Measurements from ENCODE around the gene DNAH10.

Gene DNAH10

GRCh38 chr12:123950476-123951349 lies 188.6 kb downstream of the DNAH10 start:
- no peak for DNase-seq

GRCh38 chr12:123951467-123951866 lies 189.4 kb downstream of the DNAH10 start:
- no peak for DNase-seq

DNA sequence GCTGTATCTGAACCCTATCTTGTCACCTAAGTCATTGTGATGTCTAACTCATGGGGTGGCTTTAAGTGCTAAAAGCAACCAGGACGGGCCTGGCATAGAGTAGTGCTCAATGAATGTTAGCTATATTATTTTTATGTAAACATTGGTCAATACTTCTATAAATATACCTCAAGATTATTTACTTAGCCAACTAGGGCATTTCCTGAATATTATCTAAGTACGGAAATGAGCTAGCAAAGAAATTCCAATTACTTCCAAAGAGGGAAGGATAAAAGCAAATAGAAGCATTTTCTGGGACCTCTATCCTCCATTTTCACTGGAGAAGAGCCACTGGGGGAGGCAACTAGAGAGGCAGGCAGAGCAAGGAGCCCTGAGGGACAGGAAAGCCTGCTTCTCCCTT lies 189.9 kb downstream of the DNAH10 start:
- DNase-seq = no peak

DNA sequence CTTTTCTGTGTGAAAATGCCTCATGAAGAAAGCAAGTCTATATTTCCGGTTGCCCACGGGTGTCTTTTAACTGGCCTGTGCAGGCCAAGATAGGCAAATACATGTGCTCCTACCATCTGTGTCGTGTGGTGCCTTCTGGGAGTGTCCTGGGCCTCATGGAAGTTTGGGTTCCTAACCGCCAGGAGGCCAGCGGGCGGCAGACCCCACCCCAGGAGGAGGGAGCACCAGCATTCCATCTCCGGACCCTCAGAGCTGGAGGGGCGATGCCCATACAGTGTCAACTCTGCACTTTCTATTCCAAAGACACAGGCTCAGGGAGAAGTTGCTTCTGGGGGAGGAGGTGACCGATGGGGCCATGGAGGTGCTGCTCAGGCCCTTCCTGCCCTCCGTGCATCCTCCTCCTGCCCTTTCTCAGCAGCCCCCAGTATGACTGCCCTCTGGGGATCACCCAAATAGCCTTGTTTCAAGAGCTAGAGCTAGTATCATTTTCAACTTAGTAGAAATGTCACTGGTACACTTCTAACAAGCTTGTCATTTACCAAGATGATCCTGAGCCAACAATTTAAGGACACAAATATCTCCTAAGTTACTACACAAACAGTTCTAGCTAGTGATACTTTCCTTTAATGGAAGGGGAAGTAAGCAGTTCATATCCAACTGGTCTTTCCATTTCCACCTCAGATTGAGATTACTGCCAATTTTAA lies 192.7 kb downstream of the DNAH10 start:
- no peak for DNase-seq

GRCh38 chr12:123956249-123956648 lies 194.1 kb downstream of the DNAH10 start:
- DNase-seq = no peak

DNA sequence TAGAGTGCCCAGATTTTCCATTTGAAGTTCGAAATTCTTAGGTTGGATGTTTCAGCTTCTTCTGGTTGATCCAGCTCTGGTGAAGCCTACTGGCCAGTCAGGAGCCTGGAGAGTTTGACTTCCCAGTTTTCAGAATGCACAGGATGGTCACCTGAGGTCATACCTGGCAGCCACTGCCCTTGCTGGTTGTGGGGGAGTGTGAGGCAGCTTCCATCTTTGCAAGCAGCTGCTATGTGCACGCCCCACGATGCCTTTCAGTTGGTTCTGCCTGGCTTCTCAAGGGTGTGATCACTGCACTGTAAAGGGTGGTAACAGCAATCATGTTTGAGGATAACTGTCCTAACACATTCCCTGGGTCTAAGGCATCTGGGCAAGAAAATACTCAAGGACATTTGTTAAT lies 195.1 kb downstream of the DNAH10 start:
- DNase-seq = no peak

DNA sequence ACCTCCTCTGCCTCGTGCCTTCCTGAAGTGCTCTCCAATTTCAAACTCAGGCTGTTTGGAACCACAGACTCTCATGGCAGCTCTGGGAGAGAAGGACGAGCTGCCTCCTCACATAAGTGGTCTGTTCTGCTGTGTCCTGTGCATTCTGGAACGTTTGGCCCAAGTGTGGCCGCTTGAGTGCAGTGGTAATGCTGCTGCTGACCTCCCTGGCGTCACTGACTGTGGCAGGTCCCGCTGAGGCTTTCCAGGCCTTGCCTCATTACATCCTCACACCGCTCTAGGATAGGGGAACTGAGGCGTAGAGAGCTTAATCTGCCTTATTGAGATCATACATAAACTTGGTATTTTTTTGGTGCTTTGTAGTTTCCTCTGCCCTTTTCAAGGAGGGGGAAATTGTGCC lies 196.4 kb downstream of the DNAH10 start:
- DNase-seq = no peak

DNA sequence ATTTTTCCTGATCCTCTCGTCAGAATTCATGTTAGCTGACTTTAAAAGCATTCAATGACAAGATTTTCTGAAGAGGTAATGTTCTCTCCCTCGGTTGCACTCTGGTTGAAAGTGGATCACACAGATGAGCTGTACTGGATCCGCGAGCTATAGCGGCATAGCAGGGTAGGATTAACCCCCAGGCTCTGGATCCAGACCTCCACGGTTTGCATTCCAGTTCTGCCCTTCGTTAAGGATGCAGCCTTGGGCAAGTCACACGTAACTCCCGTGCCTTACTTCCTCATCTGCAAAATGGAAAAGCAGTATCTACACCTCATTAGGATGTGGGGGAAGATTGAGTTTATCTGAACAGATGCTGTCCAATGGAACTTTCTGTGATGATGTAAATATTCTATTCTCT lies 196.8 kb downstream of the DNAH10 start:
- no peak for DNase-seq

DNA sequence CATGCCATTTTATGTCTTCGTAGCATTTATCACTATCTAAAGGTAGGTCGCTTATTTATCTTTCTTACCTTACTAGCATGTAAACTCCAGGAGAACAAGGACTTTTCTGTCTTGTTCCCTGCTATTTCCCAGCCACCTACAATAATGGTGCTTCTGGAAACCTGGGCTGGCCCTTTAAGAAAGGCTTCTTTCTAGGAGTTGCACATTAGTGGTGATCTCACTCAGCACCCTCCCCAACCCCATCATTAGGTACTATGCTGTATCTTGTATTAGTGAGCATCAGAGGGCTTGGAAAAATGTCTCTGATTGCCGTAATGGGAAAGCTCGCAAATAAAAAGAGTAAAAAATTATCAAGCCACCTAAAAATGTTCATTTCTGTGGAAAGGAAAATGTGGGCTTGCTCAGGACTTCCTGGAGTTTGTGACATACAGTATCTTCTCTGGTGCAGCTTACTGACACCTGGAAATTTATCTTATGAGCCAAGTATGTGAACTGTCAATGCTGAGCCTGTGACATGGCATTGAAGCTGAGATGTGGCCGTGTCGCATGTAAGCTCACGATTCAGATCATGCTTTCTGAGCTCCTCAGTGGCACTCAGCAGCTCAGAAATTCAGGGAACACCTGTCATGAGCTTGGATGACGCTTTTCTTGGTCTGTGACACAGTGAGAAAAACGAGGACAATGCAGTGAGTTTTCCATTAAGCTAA lies 198.1 kb downstream of the DNAH10 start:
- no peak for DNase-seq

- DNase-seq = no peak
Measured at GRCh38 chr12:123960856-123961255, 198.8 kb downstream of the DNAH10 start.

GRCh38 chr12:123961585-123962345 lies 199.7 kb downstream of the DNAH10 start:
- DNase-seq = no peak

GRCh38 chr12:123962513-123962912 lies 200.4 kb downstream of the DNAH10 start:
- DNase-seq = no peak

DNA sequence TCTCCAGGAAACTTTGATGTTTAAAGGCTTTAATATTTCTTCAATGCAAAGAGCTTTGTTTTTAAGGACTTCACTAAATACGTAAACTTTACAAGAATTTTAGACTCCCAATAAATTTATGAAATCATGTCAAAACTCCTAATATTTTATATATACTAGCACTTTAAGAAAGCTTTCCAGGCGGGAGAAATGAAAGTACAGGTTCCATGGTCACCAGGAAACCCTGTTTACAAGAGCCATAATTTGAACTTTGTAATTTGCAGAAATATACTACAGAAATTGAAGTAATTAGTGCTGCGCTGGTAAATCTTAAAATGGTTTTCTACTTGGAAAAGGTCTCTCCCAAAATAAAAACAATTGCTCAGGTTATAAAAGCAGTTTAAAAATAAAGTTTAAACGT lies 201.7 kb downstream of the DNAH10 start:
- no peak for DNase-seq

- DNase-seq = no peak
Measured at GRCh38 chr12:123965382-123965781, 203.3 kb downstream of the DNAH10 start.

DNA sequence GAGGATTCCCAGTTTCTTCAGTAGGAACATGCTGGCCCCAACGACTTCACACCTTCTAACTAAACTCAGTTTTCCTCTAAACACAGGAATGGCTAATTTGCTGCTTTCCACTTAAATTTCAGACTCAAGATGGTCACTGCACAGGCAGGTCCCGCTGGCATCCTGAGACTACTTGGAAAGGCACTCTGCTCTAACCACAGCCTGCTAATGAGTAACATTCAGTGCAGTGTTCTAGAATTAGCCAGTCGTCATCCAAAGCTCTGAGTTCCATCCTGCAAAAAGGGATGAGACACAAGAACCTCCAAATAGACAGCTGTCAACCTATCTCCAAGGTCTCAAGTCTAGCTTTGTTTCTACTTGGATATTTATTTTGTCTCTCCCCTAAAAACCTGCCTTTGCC lies 204.5 kb downstream of the DNAH10 start:
- DNase-seq = no peak

DNA sequence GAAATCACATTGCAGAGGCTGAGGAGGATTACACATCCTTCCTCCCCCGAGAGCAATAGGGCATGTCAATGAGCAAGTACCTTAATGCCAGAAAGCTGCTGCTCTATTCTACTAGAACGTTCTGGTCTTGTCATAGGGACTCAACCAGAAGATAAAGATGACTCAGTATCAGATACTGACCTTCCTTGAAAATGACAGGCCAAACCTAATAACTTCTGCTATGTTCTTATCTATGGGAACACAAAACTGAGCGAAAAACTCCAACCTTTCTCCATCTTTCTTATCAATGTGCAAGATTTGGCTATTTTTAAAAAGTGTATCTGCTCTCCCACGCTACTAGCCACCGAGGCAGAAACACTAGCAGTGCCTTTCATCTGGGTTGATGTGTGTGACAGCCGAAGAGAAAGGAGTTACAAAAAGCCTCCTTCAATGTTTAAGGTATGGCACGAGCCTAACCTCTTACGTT lies 205.1 kb downstream of the DNAH10 start:
- no peak for DNase-seq

- DNase-seq = no peak
Measured at GRCh38 chr12:123971449-123971769, 209.3 kb downstream of the DNAH10 start.

GRCh38 chr12:123971770-123972456 lies 209.8 kb downstream of the DNAH10 start:
- peak; percentile 35 for DNase-seq

DNA sequence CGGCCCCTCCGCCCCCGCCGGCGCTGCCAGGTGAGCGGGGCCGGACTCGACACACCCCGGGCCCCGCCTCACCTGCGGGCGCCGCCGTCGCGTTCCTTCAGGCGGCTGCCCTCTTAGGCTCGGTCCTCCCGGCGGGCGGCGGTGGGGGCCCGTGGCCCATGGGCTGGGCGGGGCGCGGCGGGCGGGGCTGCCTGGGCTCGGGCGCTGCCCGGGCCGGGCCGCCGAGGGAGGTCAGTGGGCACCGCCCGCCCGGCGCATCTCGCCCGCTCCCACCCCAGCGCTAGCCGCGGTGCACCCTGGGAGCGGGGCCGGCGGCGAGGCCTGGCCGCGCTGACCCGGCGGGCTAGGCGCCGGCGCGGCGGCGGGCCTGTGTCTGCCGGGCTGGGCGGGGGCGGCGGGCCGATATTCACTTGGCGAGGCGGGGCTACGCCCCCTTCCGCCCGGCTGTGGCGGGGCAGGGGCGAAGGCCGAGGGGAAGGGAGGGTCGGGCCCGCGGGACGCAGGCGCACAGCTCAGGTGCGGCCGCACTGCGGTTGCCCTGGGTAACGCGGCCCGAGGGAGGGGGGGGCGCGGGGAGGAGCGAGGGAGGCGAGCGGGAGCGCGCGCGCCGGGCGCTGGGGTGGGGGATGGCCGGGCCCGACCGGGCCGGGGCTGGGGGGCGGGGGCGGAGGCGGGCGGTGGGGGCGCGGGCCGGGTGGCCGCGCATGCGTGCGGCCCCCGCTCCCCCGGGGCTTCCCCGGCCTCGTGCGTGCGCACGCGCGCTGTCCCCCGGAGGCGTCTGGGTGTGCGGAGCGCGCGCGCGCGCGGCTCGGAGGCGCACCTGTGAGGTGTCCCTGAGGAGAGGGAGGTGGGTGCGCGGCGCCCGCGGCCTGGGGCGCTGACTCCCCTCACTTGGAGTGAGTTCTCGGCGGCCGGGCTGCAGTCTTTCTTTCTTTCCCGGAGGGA lies 210.6 kb downstream of the DNAH10 start, which contains the start of the genes CCDC92 and ZNF664:
CCDC92 (minus strand) TSS at position 375 of the 945 bp plus-strand sequence. CDS start 28,526 bp downstream, outside the sequence.
ZNF664 (plus strand) TSS at position 759 of the 945 bp plus-strand sequence. CDS start 38,930 bp downstream, outside the sequence.
- DNase-seq = peak; percentile 96

- DNase-seq = peak; percentile 10
Measured at GRCh38 chr12:123973552-123974341, 211.6 kb downstream of the DNAH10 start.

All from CD4-positive, alpha-beta T cell treated with Interleukin-21 for 1 hour (primary cell).